GM10266 (cell line): ENCODE results near the gene NHLRC4.

Experiments
- DNase-seq: peaks from one replicate; pipeline ENCODE4 v3.0.0; 2012; ENCODE audit errors: extremely low spot score
- CTCF ChIP-seq: IDR thresholded peaks from 2 replicates; pipeline ENCODE4 v1.5.1; 2012; ENCODE audit warnings: mild to moderate bottlenecking, low read depth; ENCODE audit not compliant: control insufficient read depth, insufficient read depth; ENCODE audit errors: missing control alignments

NHLRC4 gene

DNA sequence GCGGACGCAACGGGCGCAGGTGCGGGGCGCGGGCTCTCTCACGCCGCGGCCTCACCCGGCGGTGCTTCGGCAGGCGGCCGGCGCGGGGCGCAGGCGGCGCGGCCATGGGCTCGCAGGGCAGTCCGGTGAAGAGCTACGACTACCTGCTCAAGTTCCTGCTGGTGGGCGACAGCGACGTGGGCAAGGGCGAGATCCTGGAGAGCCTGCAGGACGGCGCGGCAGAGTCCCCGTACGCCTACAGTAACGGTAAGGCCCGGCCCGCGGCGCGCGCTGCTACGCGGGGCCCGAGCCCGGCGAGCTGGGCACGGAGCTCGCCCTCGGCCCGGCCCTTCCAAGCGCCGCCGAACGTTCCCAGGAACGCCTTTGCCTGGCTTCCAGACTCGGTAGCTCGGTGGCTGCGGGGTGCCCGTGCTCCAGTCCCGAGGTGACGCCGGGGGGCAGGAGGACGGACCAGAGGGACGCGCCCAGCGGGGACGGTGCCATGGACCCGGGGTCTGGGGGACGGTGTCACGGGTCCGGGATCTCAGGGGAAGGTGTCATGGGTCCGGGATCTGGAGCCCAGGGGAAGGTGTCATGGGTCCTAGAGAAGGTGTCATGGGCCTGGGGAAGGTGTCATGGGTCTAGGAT, 23.5 kb downstream of the NHLRC4 start:
- TF ChIP-seq CTCF: peak; percentile 22
- no peak for DNase-seq

DNA sequence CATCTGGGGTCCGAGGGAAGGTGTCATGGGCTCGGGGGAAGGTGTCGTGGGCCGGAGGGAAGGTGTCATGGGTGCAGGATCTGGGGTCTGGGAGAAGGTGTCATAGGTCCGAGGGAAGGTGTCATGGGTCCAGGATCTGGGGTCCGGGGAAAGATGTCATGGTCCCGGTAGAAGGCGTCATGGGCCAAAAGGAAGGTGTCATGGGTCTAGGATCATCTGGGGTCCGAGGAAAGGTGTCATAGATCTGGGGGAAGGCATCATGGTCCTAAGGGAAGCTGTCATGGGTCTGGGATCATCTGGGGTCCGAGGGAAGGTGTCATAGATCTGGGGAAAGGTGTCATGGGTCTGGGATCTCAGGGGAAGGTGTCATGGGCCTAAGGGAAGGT, 24.0 kb downstream of the NHLRC4 start:
- TF ChIP-seq CTCF: no peak
- no peak for DNase-seq

- TF ChIP-seq CTCF: no peak
- no peak for DNase-seq
Measured at GRCh38 chr16:591231-591630, 24.4 kb downstream of the NHLRC4 start.

DNA sequence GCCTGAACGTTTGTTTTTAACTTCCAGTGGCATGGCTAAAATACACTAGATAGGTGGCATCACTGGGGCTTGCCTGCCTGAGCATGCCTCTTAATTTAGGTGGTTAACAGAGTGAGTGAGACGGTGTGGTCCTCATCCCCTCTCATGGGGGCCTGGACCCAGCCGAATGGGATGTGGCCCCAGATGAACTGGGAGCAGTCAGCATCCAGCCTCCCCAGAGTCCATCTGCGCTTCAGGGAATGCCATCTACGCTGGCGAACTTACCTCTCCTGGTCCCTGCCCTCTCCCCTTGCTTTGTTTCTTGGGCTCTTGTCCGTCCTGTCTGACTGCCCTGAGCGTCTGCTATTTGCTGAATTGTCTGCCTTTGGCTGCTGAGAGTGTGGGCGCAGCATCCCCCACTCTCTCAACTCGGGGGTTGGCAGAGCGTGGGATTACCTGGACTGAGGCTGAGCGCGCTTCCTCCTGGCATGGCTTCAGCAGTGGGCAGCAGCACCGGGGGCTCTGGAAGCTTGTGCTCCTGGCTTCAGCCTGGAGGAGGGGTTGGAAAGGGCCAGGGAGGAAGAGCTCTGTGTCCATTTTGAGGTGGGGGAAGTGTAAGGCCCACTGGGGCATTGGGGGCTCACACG, 25.2 kb downstream of the NHLRC4 start:
- DNase-seq: no peak
- TF ChIP-seq CTCF: no peak

GRCh38 chr16:592518-593306, 25.9 kb downstream of the NHLRC4 start:
- no peak for TF ChIP-seq CTCF
- no peak for DNase-seq

DNA sequence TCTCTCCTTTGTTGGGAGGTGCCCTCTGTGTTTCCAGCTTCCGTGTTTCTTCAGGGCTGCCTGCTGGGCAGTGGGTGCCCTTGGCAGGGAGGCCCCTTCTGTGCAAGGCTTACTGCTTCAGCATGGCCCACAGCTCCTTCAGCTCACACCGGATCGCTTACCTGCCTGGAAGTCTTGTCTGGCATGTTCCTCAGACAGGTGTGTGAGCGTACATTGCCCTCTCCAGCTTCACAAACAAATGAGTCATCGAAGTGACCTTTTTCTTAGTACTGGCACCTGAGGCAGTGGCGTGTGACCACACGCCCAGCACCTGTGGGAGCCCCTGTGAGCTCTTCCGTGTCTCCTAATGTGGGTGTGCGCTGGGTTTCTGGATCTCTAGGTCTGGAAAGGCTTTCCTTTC, 26.6 kb downstream of the NHLRC4 start:
- no peak for TF ChIP-seq CTCF
- no peak for DNase-seq

GRCh38 chr16:593807-594206, 27.0 kb downstream of the NHLRC4 start:
- no peak for DNase-seq
- TF ChIP-seq CTCF: no peak
